GM12801 (cell line): ENCODE measurements around the gene SSBP4.

Experiments used
- CTCF ChIP-seq: IDR thresholded peaks from one replicate; pipeline ENCODE4 v1.5.1; 2011; ENCODE audit warnings: control low read depth; ENCODE audit not compliant: insufficient read length; ENCODE audit errors: extremely low read depth

SSBP4 gene

GRCh38 chr19:18397242-18398202, 21.7 kb upstream of the SSBP4 start, which contains the start of gene LRRC25:
Gene LRRC25 (minus strand): TSS chr19:18397622. CDS start chr19:18396963, 659 bp downstream.
- no peak for TF ChIP-seq CTCF

GRCh38 chr19:18399008-18399407, 20.2 kb upstream of the SSBP4 start:
- TF ChIP-seq CTCF, result no peak

GRCh38 chr19:18401580-18402112, 17.6 kb upstream of the SSBP4 start:
- TF ChIP-seq CTCF, result no peak

GRCh38 chr19:18406749-18407148, 12.4 kb upstream of the SSBP4 start:
- no peak for TF ChIP-seq CTCF

GRCh38 chr19:18408053-18408476, 11.1 kb upstream of the SSBP4 start:
- TF ChIP-seq CTCF, result no peak

GRCh38 chr19:18412610-18413239, 6.5 kb upstream of the SSBP4 start:
- no peak for TF ChIP-seq CTCF

GRCh38 chr19:18414504-18415177, 4.6 kb upstream of the SSBP4 start:
- TF ChIP-seq CTCF, result no peak
